Pancreas (tissue), 10 donors: ENCODE measurements around the gene TRIML2. TPM values are rescaled to one million over a fixed set of nuclear protein-coding genes. Genes with fewer than 3 reads are reported as not detected.

Source experiments
- ATAC-seq, 4 donors: fragments of 200-7000 bp; cut with Tn5 transposase; one replicate each; pipeline versions ENCODE4 v1.8.0 to v1.9.1; 2020; ENCODE audit warnings: mild to moderate bottlenecking in 4 of 4, moderate library complexity in 4 of 4
- DNase-seq, 6 donors: peaks; one replicate each; pipeline ENCODE4 v3.0.0-alpha.2; 2020
- FAIRE-seq: peaks from 2 replicates; lab custom pipeline; 2012; peaks lifted over from hg19 to GRCh38; lab: Jason Lieb, UNC
- H3K27ac ChIP-seq, 4 donors: fragments of 200-600 bp; sonication (generic); 1 replicate in 3 of 4; 2 replicates in 1 of 4; pipeline versions ENCODE4 v1.5.0 to v1.8.0; 2020
- H3K27me3 ChIP-seq, 4 donors: fragments of 200-600 bp; one replicate each; pipeline ENCODE4 v1.8.0; 2021
- H3K36me3 ChIP-seq, 3 donors: fragments of 200-600 bp; sonication (generic) in 1 of 3; one replicate each; pipeline versions ENCODE4 v1.5.0 to v1.8.0; 2020 to 2021
- H3K4me1 ChIP-seq, 3 donors: fragments of 200-600 bp; one replicate each; pipeline ENCODE4 v1.8.0; 2021
- H3K4me3 ChIP-seq, 4 donors: fragments of 200-600 bp; sonication (generic) in 2 of 4; one replicate each; pipeline versions ENCODE4 v1.5.0 to v1.8.0; 2020 to 2021
- H3K9me3 ChIP-seq, 4 donors: fragments of 200-600 bp; one replicate each; pipeline ENCODE4 v1.8.0; 2021
- CTCF ChIP-seq, 4 donors: fragments of 200-600 bp; sonication (generic) in 3 of 4; IDR thresholded peaks; one replicate each; pipeline versions ENCODE4 v1.5.0 to v1.8.0; 2021; ENCODE audit warnings: antibody characterized with exemption in 4 of 4
- WGBS, 2 donors: extraction: QIAGEN DNeasy Blood & Tissue Kit; methylation state at CpG; one replicate each; pipeline ENCODE4 v1.1.7; 2013; 5-methylcytosine and 5-hydroxymethylcytosine counted together
- intact Hi-C, 3 donors: fragments of 100-400 bp; cut with DNase I; formaldehyde crosslinking; loops; one replicate each; pipeline versions ENCODE4 v1.11.1 to v1.14.2; 2022
- polyA plus RNA-seq, 2 donors: library from polyadenylated mRNA; stranded (reverse); fragments of 200-250 nt; gene quantifications; one replicate each; pipeline ENCODE4 v1.2.3, GENCODE V29; 2013
- total RNA-seq, 6 donors: library from RNA; stranded (reverse); fragmentation: NEBNext Ultra II Directional in 4 of 6; extraction: Animal tissue kit (Norgen Biotek cat#: 25700) in 4 of 6; gene quantifications; one replicate each; pipeline versions ENCODE4 v1.2.1 to v1.2.4, GENCODE V29; 2021 to 2023
- donor health status: healthy with polysubstance abuse.
- donor health status: DM: no; HTN: no; CAD: no; lungs with moderate emphysema.
- donor health status: DM: no; HTN: no; CAD: no.
- donor health status: control.
- donor health status: control.
- donor health status: Bipolar disorder and iron deficiency.
- donor health status: DM: yes; HTN: yes; CAD: no.
- donor health status: DM: no; HTN: no; CAD: no.
- donor health status: DM: no; HTN: no; CAD: no.
- donor health status: DM: yes; HTN: yes; CAD: no.

The TRIML2 gene
- total and polyA plus RNA-seq, 8 donors, result not detected

- Histone ChIP-seq H3K4me1 (no peaks in the 10 kb centered on the region), H3K36me3 (no peaks in the 10 kb centered on the region), H3K27me3 (peaks cover 0 to 6% (median 0%) of the 10 kb centered on the region in 4 donors), H3K27ac (no peak overlapping the region), H3K9me3 (no peaks in the 10 kb centered on the region), H3K4me3 (no peak overlapping the region)
- WGBS, 2 donors, result 84 to 93% methylated on average over 5 of the region's 5 CpGs
- ATAC-seq, result no peak
- DNase-seq, result no peak
- TF ChIP-seq CTCF (IDR thresholded peaks at IDR 0.05), result no peak
- intact Hi-C loops, result no loop called here
- FAIRE-seq, result no peak
Observed at GRCh38 chr4:188043154-188043553, 66.2 kb downstream of the TRIML2 start.

GRCh38 chr4:188042191-188042590 lies 67.2 kb downstream of the TRIML2 start:
- H3K36me3 ChIP-seq, result no peaks in the 10 kb centered on the region

DNA sequence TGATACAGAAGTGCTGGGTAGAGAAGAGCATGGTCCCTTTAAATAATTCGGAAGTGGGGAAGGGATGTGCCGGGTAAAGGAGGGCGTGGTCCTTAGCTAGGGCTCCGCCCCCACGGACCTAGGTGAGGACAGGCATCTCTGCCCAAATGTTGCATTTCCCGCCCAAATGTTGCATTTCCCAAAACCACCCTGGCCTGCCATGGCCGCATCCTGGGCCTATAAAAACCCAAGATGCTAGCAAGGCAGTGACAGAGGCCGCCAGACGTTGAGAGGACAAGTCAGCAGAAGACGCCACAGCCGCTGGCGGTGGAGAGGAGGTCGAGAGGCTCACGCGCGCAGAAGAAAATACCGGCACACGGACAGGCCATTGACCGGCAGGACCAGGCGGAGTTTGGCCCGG lies 67.7 kb downstream of the TRIML2 start:
- ATAC-seq (no peak), FAIRE-seq (no peak), DNase-seq (no peak)
- Histone ChIP-seq H3K4me1 (no peaks in the 10 kb centered on the region), H3K27me3 (peaks cover 0 to 6% (median 0%) of the 10 kb centered on the region in 4 donors), H3K4me3 (no peak overlapping the region), H3K36me3 (no peaks in the 10 kb centered on the region), H3K9me3 (no peaks in the 10 kb centered on the region), H3K27ac (no peak overlapping the region)
- intact Hi-C loops, result no loop called here
- 59 to 72% methylated on average over 21 of the region's 21 CpGs for WGBS, 2 donors
- TF ChIP-seq CTCF (IDR thresholded peaks at IDR 0.05), result no peak

More at GRCh38 chr4:188042191-188042590, 67.2 kb downstream of the TRIML2 start:
- Histone ChIP-seq H3K27ac (no peak overlapping the region), H3K4me1 (no peaks in the 10 kb centered on the region), H3K4me3 (no peak overlapping the region), H3K27me3 (peaks cover 0 to 6% (median 0%) of the 10 kb centered on the region in 4 donors), H3K9me3 (no peaks in the 10 kb centered on the region)
- 49 to 51% methylated on average over 15 of the region's 15 CpGs for WGBS, 2 donors
- ATAC-seq (no peak), DNase-seq (no peak), FAIRE-seq (no peak)
- intact Hi-C loops, result no loop called here
- no peak for TF ChIP-seq CTCF (IDR thresholded peaks at IDR 0.05)

Other genes with a start within 250 kb of the TRIML2 start
- under 1 TPM in 1 of 6 donors, not detected in 5; 0.06 TPM for gene ZFP42, start 113.8 kb downstream of the TRIML2 start, total RNA-seq
- under 1 TPM in 1 of 2 donors, not detected in 1; 0.05 TPM for gene ZFP42, start 113.8 kb downstream of the TRIML2 start, polyA plus RNA-seq
- not detected for gene TRIML1, start 29.8 kb upstream of the TRIML2 start, total RNA-seq
- not detected for gene TRIML1, start 29.8 kb upstream of the TRIML2 start, polyA plus RNA-seq